GM20431 (cell line): ENCODE data around the gene PGPEP1.
"Not testable (repeated sequence)": the region's sequence is repeated elsewhere in the genome, so short reads cannot be mapped to it uniquely, and the experiment has no call there.

Source experiments
- in situ Hi-C: fragments of 300-500 bp; cut with MseI, MboI; formaldehyde crosslinking; loops from one replicate; pipeline ENCODE4 v1.15.0; 2020; ENCODE audit warnings: low sequenced_read_pairs; ENCODE audit not compliant: unreplicated experiment

The PGPEP1 gene

DNA sequence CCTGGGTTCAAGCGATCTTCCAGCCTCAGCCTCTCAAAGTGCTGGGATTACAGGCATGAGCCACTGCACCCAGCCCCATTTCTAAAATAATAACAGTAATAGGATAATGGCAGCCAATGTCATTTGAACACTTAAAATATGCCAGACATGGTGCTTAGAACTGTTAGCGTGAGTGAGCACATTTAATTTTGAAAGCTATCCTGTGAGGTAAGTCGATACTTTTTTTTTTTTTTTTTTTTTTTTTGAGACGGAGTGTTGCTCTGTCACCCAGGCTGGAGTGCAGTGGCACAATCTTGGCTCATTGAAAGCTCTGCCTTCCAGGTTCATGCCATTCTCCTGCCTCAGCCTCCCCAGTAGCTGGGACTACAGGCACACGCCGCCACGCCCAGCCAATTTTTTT is 14.3 kb downstream of the PGPEP1 start:
- in situ Hi-C loops, result not testable (repeated sequence)

DNA sequence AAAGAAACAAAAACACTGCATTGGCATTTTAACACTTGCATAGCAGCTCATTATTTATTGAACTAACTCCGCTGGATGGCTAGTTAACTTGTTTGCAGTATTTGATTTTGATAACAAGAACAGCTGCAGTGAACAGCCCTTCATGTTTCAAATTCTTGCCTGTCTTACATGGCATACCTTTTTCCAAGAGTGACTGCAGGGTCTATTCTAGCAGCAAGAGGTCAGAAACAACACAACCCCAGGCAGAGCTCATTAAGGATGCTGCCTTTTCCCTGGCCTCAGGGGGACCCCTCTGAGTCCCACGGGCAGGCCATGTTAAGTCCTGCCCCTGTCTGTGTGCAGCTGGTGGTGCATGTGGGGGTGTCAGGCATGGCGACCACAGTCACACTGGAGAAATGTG is 16.6 kb downstream of the PGPEP1 start:
- in situ Hi-C loops, result no loop called here

DNA sequence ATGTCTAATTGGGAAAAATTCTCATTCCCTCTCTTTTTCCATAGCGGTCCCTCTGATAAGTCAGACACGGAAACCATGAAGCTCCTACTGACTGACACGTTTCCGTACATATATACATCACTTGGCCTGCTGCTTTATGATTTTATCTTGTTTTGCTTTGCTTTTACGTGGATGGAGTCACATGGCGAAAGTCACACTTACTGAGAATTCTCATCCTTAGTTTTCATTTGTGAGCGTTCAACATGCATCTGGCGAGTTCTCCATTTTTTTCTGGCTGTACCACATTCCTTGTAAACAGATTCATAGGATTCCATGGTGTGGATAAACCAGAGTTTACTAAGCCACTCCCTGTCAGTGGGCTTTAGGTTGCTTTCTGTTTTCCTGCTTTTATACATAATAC is 21.2 kb downstream of the PGPEP1 start:
- in situ Hi-C loops, result no loop called here

DNA sequence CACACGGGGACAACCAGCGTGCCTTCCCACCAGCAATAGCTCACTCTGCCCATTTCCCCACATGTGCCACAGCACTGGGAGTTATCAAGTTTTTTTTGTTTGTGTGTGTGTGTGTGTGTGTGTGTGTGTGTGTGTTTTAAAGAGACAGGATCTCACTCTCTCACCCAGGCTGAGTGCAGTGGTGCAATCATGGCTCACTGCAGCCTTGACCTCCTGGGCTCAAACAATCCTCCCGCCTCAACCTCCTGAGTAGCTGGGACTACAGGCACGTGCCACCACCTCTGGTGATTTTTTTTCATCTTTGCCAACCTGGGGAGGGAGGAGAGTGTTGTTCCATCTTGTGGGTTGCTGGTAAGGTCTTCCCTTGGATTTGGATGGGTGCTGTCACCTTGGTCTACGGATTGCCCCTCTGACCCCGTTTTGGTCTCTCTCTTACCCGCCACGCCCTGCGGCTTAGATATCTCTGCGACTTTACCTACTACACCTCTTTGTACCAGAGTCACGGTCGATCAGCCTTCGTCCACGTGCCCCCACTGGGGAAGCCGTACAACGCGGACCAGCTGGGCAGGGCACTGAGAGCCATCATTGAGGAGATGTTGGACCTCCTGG is 22.6 kb downstream of the PGPEP1 start:
- in situ Hi-C loops, result no loop called here

DNA sequence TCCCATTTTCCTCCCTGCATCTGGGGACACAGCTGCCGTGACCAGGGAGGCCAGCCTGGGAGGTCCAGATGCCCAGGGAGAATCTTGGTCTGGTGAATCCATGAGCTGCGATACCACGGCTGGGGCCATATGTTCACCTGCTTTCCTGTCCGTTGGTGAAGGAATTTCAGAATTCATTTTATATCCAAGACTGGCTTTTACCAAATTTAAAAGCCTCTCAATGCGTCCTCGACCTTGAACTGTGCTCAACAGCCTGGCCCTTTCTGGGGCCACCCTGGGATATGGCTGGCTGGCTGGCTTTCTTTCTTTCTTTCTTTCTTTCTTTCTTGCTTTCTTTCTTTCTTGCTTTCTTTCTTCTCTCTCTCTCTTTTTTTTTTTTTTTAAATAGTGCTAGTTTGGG is 23.4 kb downstream of the PGPEP1 start:
- in situ Hi-C loops, result no loop called here

DNA sequence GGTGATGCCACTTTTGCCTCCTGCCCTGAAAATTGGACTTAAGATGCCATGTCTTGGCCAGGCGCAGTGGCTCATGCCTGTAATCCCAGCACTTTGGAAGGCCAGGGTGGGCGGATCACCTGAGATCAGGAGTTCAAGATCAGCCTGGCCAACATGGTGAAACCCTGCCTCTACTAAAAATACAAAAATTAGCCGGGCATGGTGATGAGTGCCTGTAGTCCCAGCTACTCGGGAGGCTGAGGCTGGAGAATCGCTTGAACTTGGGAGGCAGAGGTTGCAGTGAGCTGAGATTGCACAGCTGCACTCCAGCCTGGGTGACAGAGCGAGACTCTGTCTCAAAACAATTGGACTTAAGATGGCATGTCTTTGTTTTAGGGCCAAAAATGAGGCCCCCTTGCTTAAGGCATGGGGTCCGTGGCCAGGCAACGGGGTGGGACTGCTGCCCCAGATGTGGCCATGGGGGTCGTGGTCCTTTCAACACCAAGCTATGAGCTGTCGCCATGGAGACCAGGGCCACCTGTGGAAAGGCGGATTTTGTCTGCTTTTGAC is 24.0 kb downstream of the PGPEP1 start:
- in situ Hi-C loops, result not testable (repeated sequence)

DNA sequence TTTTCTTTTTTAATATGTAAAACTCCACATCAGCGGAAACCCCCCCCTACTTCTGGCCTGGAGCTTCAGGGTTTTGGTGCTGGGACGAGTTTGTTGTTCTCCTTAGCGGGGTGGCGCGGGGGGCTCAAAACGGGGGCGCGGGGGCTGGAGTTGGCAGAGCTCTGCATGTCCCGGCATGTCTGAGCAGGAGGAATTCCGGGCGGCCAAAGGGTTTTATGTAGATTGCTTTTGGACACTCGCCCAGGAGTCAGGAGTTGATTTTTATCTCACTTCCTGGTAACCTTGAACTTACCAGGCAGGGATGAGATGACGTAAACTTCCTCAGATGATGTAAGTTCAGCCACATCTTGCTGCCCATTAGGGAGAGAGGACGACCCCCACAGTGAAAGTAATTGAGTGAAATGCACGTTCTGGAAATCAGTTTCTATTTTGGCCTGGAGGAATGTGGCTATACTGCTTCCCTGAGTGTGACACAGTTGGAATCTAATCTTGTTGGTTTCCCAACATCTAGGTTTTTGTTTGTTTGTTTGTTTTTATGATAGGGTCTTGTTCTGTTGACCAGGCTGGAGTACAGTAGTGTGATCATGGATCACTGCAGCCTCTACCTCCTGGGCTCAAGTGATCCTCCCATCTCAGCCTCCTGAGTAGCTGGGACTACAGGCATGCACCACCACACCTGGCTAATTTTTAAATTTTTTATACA is 24.6 kb downstream of the PGPEP1 start:
- in situ Hi-C loops, result no loop called here

DNA sequence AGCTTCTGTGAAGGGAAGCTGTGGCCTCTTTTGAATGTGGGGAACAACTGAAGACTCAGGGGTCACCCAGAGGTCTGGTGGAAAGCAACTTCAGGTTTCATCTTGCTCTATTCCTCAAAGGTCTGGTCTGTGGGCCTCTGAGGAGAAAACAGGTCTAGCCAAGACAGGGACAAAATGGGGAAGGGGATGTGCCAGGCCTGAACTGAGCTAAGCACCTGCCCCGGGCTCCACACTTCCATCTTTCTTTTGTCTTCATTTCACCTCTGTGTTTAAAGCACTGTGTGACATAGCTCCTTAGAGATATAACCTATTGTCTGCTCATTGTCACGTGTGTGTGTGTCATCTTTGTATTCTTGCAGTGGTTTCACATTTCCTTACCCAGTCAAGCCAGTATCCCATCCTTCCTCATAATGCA is 25.6 kb downstream of the PGPEP1 start:
- in situ Hi-C loops, result no loop called here

DNA sequence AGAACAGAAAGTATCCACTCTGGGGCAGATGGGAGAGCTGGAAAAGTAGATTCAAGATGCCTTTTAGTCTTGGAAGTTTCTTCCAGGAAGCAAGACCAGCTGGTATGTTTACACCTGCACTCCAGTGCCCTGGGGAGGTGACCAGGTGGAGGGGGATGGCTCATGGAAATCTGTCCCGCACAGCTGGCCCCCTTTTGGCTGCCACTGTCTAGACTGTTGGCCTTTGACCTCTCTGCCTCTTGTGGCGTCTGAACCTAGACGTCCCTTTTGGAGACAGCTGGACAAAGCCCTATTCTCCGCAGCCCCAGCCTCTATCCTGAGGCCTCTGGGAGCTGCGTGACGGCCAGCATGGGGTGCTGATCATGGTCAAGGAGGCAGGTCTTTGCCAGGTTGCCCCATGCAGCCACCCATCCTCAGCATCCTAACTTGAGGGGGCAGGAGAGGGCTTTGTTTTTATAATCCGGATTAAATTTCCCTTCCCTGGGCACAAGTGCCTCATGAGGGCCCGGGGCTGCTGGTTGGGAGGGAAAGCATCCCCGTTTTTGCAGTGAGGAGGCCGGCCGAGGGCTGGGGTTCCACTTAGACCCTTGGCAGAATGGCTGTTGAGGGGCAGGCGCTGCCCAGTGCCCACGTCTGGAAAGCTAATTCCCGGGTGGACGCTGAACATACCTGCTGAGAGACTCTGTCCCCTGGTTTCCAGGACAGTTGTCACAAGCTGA is 28.3 kb downstream of the PGPEP1 start:
- in situ Hi-C loops, result no loop called here

DNA sequence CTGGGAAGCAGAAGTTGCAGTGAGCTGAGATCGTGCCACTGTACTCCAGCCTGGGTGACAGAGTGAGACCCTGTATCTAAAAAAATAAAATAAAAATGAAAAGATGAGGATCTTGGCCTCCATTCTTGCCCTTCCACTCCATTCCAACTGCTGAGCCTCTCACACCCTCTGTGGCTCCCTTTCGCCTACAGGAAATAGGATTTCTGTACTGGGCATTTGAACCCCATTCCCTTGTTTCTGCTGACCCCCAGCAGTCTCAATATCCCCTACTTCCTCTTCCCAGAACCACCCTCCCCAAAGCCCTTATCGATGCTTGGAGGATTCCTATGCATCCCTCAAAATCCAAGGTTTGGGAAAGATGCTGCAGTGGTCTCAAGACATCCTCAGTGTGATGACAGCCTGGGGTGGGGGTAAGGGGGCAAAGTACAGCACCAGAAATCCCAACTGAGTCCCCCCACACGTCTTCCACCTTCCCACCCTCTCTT is 33.1 kb downstream of the PGPEP1 start:
- in situ Hi-C loops, result no loop called here

DNA sequence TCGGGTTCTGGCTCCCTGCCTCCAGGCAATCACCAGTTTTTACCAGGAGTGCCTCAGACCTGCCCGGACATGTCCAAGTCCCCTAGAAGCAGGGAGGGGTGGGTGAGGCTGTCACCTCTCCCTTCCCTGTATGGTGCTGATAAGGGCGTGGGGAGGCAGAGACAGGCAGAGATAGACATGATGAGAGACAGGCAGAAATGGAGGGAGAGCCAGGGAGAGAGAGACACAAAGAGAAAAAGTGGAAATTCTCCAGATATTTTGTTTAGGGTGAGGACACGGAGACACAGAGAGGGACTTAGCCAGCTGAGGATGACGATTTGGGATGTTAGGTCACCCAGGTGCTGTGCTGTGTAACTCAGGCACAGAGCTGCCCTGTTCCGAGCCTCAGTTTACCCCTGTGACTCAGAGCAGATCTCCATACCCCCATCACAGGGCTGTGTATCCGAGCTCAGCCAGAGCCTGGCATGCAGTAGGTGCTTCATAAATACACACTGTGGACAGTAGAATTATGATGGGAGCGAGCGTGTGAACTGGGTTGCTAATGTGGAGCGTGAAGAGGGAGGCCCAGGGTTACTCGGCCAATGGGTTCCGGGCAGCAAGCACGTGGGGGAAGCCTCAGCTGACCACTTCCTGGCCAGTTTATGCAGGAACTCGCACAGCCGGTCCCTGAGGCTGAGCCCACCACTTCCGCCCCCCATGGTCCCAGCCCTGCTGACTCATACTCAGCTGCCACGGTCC is 33.7 kb downstream of the PGPEP1 start:
- in situ Hi-C loops, result no loop called here

DNA sequence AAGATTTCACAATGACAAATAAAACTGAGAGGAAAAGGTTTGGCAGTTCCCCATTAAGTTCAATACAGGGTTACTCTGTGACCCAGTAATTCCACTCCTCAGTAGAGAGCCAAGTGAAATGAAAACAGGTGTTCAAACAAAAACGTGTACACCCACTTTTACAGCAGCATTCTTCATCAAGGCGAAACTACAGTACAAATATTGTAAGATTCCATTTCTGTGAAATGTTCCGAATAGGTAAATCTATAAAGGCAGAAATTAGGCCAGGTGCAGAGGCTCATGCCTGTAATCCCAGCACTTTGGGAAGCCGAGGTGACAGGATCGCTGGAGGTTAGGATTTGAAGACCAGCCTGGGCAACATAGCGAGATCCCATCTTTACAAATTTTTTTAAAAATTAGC is 36.6 kb downstream of the PGPEP1 start:
- in situ Hi-C loops, result no loop called here

DNA sequence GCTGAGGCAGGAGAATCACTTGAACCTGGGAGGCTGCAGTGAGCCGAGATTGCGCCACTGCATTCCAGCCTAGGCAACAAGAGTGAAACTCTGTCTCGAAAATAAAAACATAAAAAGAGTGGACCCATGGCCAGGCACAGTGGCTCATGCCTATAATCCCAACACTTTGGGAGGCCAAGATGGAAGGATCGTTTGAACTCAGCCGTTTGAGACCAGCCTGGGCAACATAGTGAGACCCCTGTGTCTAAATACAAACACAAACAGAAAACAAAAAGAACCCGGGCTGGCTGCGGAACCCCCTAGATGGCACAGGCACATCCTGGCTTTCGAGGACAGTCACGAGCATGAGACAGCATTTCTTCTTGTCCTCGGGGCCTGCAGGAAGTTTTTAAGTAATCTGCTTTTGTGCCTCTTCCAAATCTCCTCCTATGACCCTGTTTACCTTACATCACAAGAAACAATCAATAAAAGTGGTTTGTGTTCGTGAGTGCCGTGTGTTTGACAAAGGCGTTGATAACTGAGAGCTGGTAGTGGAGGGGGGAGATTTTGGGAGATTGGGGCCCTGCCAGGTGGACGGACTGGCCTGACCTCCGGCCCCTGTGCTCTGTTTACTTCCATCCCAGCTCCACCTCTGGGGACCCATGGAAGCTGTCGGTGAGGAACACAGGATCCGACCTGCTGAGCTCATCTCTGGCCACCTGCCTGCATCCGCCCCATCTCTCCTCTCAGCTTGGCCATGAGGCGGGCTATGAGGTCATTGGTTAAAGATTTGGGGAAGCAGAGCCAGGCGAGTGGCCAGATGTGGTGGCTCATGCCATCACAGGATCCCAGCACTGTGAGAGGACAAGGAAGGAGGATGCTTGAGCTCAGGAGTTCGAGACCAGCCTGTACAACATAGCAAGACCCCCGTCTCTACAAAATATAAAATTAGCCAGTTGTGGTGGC is 39.7 kb downstream of the PGPEP1 start:
- in situ Hi-C loops, result no loop called here

DNA sequence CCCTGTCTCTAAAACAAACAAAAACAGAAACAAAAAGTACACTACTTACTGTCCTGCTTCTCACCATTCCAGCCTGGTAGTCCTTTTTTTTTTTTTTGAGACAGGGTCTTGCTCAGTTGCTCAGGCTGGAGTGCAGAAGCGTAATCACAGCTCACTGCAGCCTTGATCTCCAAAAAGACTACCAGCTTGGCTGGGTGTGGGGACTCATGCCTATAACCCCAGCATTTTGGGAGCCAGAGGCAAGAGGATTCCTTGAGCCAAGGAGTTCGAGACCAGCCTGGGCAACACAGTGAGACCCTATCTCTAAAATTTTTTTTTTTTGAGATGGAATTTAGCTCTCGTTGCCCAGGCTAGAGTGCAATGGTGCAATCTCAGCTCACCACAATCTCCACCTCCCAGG is 40.4 kb downstream of the PGPEP1 start:
- in situ Hi-C loops, result no loop called here

DNA sequence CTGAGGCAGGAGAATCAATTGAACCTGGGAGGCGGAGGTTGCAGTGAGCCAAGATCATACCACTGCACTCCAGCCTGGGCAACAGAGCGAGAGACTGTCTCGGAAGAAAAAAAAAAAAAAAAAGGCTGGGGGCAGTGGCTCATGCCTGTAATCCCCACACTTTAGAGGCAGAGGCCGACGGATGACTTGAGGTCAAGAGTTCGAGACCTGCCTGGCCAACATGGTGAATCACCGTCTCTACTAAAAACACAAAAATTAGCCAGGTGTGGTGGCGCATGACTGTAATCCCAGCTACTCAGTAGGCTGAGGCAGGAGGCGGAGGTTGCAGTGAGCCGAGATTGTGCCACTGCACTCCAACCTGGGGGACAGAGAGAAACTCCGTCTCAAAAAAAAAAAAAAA is 43.2 kb downstream of the PGPEP1 start:
- in situ Hi-C loops, result not testable (repeated sequence)

DNA sequence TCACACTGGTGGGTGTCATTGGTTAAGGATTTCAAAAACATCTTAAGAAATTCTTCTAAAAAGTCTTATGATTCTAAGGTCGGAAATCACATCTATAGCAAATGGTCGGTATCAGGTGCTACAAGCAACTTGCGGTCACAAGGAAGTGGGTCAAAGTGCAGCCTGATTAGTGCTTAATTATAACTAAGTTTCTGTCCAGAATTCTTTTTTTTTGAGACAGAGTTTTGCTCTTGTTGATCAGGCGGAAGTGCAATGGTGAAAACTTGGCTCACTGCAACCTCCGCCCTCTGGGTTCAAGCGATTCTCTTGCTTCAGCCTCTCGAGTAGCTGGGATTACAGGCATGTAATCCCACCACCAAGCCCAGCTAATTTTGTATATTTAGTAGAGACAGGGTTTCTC is 44.4 kb downstream of the PGPEP1 start:
- in situ Hi-C loops, result no loop called here

DNA sequence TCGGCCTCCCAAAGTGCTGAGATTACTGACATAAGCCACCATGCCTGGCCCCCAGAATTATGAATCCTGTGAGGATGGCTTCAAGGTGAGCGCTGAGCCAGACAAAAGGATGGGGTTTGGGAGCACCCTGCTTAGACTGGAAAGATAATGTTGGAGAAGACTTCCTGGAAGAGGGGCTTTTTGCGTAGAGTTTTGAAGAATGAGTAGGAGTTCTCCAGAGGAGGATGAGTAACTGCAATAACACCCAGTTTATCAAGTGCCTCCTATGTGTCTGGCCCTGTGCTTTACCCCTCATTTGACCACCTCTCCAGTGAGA is 44.9 kb downstream of the PGPEP1 start:
- in situ Hi-C loops, result no loop called here

DNA sequence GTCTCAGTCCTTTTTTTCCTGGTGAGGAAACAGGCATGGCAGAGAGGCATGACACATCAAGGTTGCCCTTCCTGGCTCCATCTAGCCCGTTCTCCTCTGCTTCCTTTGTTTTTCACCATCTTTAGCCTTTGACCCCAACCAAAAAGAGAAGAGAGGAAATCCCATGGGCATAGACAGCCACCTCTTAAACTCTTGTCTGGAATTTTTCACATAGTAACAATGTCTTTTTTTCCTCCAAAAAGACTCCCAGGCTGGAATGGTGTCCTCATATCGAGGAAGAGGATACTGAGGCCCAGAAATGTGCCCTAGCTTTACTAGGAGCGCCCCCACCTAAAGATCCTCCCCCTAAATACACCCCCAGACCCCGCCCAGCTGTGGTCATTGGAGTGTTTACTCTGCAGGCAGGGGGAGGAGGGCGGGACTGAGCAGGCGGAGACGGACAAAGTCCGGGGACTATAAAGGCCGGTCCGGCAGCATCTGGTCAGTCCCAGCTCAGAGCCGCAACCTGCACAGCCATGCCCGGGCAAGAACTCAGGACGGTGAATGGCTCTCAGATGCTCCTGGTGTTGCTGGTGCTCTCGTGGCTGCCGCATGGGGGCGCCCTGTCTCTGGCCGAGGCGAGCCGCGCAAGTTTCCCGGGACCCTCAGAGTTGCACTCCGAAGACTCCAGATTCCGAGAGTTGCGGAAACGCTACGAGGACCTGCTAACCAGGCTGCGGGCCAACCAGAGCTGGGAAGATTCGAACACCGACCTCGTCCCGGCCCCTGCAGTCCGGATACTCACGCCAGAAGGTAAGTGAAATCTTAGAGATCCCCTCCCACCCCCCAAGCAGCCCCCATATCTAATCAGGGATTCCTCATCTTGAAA is 45.5 kb downstream of the PGPEP1 start, which contains the start of gene GDF15:
Gene GDF15, plus strand, starts transcription at position 484 of the 868 bp plus-strand sequence. Its CDS starts 32 bp downstream, at position 516.
- in situ Hi-C loops, result no loop called here
